B cell (primary cell): Measurements from ENCODE around the gene PCDHGA3.

Source experiments
- EZH2 ChIP-seq: IDR thresholded peaks from 2 replicates; pipeline ENCODE4 v1.6.1; 2012; ENCODE audit warnings: borderline replicate concordance, low read depth, mild to moderate bottlenecking, moderate library complexity, low read length; ENCODE audit not compliant: insufficient read depth, poor library complexity, severe bottlenecking
- TF ChIP-seq, protein P1 (sequence below): fragments of 200-600 bp; IDR thresholded peaks from one replicate; pipeline ENCODE4 v1.8.0; 2022; ENCODE audit warnings: antibody characterized with exemption, mild to moderate bottlenecking

DNA sequence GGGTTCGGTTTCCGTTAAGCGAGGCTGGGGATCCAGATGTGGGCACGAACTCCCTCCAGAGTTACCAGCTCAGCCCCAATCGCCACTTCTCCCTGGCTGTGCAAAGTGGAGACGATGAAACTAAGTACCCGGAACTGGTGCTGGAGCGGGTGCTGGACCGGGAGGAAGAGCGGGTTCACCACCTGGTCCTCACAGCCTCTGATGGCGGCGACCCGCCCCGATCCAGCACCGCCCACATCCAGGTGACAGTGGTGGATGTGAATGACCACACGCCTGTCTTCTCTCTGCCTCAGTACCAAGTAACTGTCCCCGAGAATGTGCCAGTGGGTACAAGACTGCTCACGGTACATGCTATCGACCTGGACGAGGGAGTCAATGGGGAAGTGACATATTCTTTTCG lies 39.7 kb downstream of the PCDHGA3 start:
- no peak for TF ChIP-seq EZH2
- TF ChIP-seq, protein P1, sequence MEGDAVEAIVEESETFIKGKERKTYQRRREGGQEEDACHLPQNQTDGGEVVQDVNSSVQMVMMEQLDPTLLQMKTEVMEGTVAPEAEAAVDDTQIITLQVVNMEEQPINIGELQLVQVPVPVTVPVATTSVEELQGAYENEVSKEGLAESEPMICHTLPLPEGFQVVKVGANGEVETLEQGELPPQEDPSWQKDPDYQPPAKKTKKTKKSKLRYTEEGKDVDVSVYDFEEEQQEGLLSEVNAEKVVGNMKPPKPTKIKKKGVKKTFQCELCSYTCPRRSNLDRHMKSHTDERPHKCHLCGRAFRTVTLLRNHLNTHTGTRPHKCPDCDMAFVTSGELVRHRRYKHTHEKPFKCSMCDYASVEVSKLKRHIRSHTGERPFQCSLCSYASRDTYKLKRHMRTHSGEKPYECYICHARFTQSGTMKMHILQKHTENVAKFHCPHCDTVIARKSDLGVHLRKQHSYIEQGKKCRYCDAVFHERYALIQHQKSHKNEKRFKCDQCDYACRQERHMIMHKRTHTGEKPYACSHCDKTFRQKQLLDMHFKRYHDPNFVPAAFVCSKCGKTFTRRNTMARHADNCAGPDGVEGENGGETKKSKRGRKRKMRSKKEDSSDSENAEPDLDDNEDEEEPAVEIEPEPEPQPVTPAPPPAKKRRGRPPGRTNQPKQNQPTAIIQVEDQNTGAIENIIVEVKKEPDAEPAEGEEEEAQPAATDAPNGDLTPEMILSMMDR = no peak
